HepG2 (cell line): ENCODE results near the gene CAMTA2. TPM values are rescaled to one million over a fixed set of nuclear protein-coding genes. Genes with fewer than 3 reads are reported as not detected.

Experiments
- MZF1 ChIP-seq: sonication (generic); formaldehyde crosslinking; IDR thresholded peaks from 2 replicates; pipeline ENCODE4 v1.8.1; 2023; ENCODE audit warnings: mild to moderate bottlenecking, missing genetic modification reagents, borderline replicate concordance
- NR2F2 ChIP-seq: IDR thresholded peaks from 2 replicates; pipeline ENCODE4 v1.6.1; 2012; ENCODE audit warnings: low read depth, inconsistent platforms, borderline replicate concordance
- RBM39 ChIP-seq: fragments of 200-400 bp; formaldehyde crosslinking; IDR thresholded peaks from one replicate; pipeline ENCODE4 v1.6.1; 2018; ENCODE audit warnings: antibody characterized with exemption, mild to moderate bottlenecking, low read depth, low read length; ENCODE audit not compliant: poor library complexity, severe bottlenecking
- ZNF282 ChIP-seq: fragments of 450-650 bp; IDR thresholded peaks from 2 replicates; pipeline ENCODE4 v1.6.1; 2018; ENCODE audit not compliant: partially characterized antibody
- ZNF3 ChIP-seq: IDR thresholded peaks from 2 replicates; pipeline ENCODE4 v1.7.0; 2017; ENCODE audit warnings: inconsistent platforms
- ZNF614 ChIP-seq: IDR thresholded peaks from 2 replicates; pipeline ENCODE4 v1.6.1; 2018; ENCODE audit warnings: missing biosample characterization, missing genetic modification reagents, inconsistent platforms, borderline replicate concordance
- polyA plus RNA-seq, 8 experiments: library from polyadenylated mRNA; depleted of rRNA in 3 of 8; stranded (reverse) in 7 of 8; unstranded in 1 of 8; fragments of >200 nt; fragmentation: Illumina TruSeq in 4 of 8; extraction: Trizol in 4 of 8; gene quantifications; 2 replicates each; pipeline versions ENCODE4 v1.2.1 to v1.2.3, GENCODE V29; 2011 to 2016; ENCODE audit warnings: low read depth in 4 of 8, missing spikeins in 1 of 8, mixed read lengths in 1 of 8; ENCODE audit not compliant: insufficient read depth in 1 of 8
- total RNA-seq, 5 experiments: library from RNA; depleted of rRNA; stranded (reverse); fragments of >200 nt; fragmentation: Illumina TruSeq; extraction: Trizol; gene quantifications; 2 replicates each; pipeline ENCODE4 v1.2.3, GENCODE V29; 2016; ENCODE audit warnings: low read depth in 1 of 5
- TF ChIP-seq, protein P1 (sequence below): sonication (generic); formaldehyde crosslinking; IDR thresholded peaks from 2 replicates; pipeline ENCODE4 v1.4.0; 2020; ENCODE audit warnings: missing genetic modification reagents
- TF ChIP-seq, protein P2 (sequence below), 2 experiments: fragments of 450-650 bp in 1 of 2; sonication (generic) in 1 of 2; formaldehyde crosslinking; IDR thresholded peaks; 2 replicates each; pipeline versions ENCODE4 v1.5.0 to v1.8.0; 2020 to 2022; ENCODE audit warnings: mild to moderate bottlenecking in 1 of 2, missing genetic modification reagents in 1 of 2
- TF ChIP-seq, protein P3 (sequence below): sonication (generic); formaldehyde crosslinking; IDR thresholded peaks from 2 replicates; pipeline ENCODE4 v1.4.0; 2020; ENCODE audit warnings: mild to moderate bottlenecking, missing genetic modification reagents
- TF ChIP-seq, protein P4 (sequence below), 2 experiments: sonication (generic) in 1 of 2; formaldehyde crosslinking in 1 of 2; IDR thresholded peaks; 2 replicates each; pipeline versions ENCODE4 v1.6.1 to v1.9.0; 2014 to 2022; ENCODE audit warnings: antibody characterized with exemption in 1 of 2, borderline replicate concordance in 1 of 2, inconsistent platforms in 1 of 2, low read depth in 1 of 2, missing genetic modification reagents in 1 of 2

Gene CAMTA2
- total and polyA plus RNA-seq, 2 of the 13 experiments (the other 11 are each of a cell fraction or from before 2014, with no cell fraction given): 4.1 to 7.1 TPM

DNA sequence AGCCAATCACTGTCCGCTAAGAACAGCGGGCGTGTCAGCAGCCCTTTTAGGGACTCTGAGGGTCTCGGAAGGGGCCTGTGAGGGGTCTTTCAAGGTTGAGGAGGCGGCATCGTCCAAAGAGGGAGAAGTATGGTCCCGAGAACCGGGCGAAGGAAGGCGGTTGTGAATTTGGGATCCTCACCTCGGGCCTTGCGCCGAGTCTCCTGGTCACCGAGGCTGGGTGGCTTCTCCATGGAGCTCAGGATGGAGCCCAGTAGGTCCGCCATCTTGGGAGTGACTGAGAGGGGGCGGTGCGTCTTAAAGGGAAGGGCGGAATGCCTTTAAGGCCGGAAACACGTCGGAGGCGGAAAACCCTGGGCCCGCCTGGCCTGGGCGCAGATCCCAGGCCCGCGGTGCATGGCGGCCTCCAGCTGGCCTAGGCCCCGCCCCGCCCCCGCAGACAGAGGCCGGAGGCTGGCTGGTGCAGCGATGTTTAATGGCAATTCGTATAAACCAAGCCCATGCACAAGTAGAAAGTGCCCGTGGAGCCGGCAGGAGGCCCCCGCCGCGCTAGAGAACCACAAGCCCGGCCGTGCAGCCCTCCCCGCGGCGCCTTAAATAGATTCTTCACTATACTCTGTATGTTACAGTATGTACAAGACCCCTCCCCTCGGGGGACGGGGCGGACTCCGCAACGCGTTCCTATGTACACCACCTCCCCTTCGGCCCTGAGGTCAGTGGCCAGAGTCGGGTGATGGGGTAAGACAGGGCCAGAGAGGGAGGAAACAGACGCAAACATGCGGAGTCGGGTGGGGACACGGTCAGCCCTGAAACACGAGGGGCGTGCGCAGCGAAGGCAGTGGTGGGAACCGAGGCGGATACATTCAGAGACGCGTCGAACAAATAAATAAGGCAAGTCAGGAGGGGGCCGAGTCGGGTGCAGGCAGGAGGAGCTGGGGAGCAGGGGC is 19.7 kb downstream of the CAMTA2 start, which contains the start of gene SPAG7 (continued):
- TF ChIP-seq, protein P1, sequence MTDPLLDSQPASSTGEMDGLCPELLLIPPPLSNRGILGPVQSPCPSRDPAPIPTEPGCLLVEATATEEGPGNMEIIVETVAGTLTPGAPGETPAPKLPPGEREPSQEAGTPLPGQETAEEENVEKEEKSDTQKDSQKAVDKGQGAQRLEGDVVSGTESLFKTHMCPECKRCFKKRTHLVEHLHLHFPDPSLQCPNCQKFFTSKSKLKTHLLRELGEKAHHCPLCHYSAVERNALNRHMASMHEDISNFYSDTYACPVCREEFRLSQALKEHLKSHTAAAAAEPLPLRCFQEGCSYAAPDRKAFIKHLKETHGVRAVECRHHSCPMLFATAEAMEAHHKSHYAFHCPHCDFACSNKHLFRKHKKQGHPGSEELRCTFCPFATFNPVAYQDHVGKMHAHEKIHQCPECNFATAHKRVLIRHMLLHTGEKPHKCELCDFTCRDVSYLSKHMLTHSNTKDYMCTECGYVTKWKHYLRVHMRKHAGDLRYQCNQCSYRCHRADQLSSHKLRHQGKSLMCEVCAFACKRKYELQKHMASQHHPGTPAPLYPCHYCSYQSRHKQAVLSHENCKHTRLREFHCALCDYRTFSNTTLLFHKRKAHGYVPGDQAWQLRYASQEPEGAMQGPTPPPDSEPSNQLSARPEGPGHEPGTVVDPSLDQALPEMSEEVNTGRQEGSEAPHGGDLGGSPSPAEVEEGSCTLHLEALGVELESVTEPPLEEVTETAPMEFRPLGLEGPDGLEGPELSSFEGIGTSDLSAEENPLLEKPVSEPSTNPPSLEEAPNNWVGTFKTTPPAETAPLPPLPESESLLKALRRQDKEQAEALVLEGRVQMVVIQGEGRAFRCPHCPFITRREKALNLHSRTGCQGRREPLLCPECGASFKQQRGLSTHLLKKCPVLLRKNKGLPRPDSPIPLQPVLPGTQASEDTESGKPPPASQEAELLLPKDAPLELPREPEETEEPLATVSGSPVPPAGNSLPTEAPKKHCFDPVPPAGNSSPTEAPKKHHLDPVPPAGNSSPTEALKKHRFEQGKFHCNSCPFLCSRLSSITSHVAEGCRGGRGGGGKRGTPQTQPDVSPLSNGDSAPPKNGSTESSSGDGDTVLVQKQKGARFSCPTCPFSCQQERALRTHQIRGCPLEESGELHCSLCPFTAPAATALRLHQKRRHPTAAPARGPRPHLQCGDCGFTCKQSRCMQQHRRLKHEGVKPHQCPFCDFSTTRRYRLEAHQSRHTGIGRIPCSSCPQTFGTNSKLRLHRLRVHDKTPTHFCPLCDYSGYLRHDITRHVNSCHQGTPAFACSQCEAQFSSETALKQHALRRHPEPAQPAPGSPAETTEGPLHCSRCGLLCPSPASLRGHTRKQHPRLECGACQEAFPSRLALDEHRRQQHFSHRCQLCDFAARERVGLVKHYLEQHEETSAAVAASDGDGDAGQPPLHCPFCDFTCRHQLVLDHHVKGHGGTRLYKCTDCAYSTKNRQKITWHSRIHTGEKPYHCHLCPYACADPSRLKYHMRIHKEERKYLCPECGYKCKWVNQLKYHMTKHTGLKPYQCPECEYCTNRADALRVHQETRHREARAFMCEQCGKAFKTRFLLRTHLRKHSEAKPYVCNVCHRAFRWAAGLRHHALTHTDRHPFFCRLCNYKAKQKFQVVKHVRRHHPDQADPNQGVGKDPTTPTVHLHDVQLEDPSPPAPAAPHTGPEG (CRISPR knock-in tag): no peak
- TF ChIP-seq MZF1: no peak
- no peak for TF ChIP-seq ZNF3 (CRISPR knock-in tag)
- TF ChIP-seq, protein P2, sequence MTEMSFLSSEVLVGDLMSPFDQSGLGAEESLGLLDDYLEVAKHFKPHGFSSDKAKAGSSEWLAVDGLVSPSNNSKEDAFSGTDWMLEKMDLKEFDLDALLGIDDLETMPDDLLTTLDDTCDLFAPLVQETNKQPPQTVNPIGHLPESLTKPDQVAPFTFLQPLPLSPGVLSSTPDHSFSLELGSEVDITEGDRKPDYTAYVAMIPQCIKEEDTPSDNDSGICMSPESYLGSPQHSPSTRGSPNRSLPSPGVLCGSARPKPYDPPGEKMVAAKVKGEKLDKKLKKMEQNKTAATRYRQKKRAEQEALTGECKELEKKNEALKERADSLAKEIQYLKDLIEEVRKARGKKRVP (CRISPR knock-in tag; IDR thresholded peaks at IDR 0.05): peak in 1 of 2 experiments; percentile 72; a peak in 2 of 4 replicates
- TF ChIP-seq, protein P3, sequence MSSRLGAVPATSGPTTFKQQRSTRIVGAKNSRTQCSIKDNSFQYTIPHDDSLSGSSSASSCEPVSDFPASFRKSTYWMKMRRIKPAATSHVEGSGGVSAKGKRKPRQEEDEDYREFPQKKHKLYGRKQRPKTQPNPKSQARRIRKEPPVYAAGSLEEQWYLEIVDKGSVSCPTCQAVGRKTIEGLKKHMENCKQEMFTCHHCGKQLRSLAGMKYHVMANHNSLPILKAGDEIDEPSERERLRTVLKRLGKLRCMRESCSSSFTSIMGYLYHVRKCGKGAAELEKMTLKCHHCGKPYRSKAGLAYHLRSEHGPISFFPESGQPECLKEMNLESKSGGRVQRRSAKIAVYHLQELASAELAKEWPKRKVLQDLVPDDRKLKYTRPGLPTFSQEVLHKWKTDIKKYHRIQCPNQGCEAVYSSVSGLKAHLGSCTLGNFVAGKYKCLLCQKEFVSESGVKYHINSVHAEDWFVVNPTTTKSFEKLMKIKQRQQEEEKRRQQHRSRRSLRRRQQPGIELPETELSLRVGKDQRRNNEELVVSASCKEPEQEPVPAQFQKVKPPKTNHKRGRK (CRISPR knock-in tag): no peak
- TF ChIP-seq, protein P4, sequence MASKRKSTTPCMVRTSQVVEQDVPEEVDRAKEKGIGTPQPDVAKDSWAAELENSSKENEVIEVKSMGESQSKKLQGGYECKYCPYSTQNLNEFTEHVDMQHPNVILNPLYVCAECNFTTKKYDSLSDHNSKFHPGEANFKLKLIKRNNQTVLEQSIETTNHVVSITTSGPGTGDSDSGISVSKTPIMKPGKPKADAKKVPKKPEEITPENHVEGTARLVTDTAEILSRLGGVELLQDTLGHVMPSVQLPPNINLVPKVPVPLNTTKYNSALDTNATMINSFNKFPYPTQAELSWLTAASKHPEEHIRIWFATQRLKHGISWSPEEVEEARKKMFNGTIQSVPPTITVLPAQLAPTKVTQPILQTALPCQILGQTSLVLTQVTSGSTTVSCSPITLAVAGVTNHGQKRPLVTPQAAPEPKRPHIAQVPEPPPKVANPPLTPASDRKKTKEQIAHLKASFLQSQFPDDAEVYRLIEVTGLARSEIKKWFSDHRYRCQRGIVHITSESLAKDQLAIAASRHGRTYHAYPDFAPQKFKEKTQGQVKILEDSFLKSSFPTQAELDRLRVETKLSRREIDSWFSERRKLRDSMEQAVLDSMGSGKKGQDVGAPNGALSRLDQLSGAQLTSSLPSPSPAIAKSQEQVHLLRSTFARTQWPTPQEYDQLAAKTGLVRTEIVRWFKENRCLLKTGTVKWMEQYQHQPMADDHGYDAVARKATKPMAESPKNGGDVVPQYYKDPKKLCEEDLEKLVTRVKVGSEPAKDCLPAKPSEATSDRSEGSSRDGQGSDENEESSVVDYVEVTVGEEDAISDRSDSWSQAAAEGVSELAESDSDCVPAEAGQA (IDR thresholded peaks at IDR 0.05; ENCODE audit: low read depth): peak; percentile 84; the same call in 1 of the 2 replicates
- TF ChIP-seq, protein P4 (CRISPR knock-in tag; IDR thresholded peaks at IDR 0.05; ENCODE audit: borderline replicate concordance): no peak; the same call in 1 of the 2 replicates
- TF ChIP-seq RBM39: no peak
- TF ChIP-seq NR2F2: peak; percentile 17; the same call in 1 of the 2 replicates
- peak; percentile 36; the same call in 1 of the 2 replicates for TF ChIP-seq ZNF614 (CRISPR knock-in tag)
- no peak for TF ChIP-seq ZNF282
